ENCODE measurements around the gene RAMACL. TPM values are rescaled to one million over a fixed set of nuclear protein-coding genes. Genes with fewer than 3 reads are reported as not detected.

The RAMACL gene
- total and polyA plus RNA-seq, 4 donors, result 0.22 to 0.59 (median 0.31) TPM

DNA sequence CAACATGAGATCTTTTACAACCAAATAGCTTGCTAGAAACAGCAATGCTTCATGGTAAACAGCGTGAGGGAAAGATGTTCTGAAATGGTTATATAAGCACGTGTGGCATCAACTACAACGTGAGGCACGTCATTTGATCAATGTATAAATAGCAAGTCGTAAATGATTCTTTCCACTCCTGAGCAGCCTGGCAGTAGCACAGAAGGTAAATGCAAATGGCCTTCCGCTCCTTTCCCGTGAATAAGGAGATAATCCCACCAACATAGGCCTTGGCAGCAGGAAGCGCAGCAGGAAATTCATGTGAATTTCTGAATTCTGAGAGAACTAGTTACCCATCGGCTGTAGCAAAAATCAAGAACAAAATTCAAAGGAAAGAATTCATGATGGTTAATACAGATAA lies 23.6 kb upstream of the RAMACL start:
- WGBS, result 91% methylated on average over 9 of the region's 9 CpGs
- no peaks in the 10 kb centered on the region for H3K27me3 ChIP-seq (ENCODE audit: control insufficient read depth in 4 of 4, insufficient read depth in 4 of 4, low read length in 3 of 4)
- no peak overlapping the region for H3K9ac ChIP-seq (ENCODE audit: low read depth in 1 of 2, low read length in 2 of 2)
- TF ChIP-seq, protein P1, sequence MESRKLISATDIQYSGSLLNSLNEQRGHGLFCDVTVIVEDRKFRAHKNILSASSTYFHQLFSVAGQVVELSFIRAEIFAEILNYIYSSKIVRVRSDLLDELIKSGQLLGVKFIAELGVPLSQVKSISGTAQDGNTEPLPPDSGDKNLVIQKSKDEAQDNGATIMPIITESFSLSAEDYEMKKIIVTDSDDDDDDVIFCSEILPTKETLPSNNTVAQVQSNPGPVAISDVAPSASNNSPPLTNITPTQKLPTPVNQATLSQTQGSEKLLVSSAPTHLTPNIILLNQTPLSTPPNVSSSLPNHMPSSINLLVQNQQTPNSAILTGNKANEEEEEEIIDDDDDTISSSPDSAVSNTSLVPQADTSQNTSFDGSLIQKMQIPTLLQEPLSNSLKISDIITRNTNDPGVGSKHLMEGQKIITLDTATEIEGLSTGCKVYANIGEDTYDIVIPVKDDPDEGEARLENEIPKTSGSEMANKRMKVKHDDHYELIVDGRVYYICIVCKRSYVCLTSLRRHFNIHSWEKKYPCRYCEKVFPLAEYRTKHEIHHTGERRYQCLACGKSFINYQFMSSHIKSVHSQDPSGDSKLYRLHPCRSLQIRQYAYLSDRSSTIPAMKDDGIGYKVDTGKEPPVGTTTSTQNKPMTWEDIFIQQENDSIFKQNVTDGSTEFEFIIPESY (IDR thresholded peaks at IDR 0.05), result no peak
- TF ChIP-seq FOXA1 (IDR thresholded peaks at IDR 0.05) (no peak), HNF4A (conservative IDR thresholded peaks at IDR 0.05) (no peak), TAF1 (conservative IDR thresholded peaks at IDR 0.05) (no peak), NR2F2 (IDR thresholded peaks at IDR 0.05) (no peak), FOXA2 (IDR thresholded peaks at IDR 0.05) (no peak), YY1 (IDR thresholded peaks at IDR 0.05) (no peak), JUND (IDR thresholded peaks at IDR 0.05) (no peak), GABPA (IDR thresholded peaks at IDR 0.05 in 1 of 2, conservative IDR thresholded peaks at IDR 0.05 in 1 of 2) (no peak)
- TF ChIP-seq, protein P2, sequence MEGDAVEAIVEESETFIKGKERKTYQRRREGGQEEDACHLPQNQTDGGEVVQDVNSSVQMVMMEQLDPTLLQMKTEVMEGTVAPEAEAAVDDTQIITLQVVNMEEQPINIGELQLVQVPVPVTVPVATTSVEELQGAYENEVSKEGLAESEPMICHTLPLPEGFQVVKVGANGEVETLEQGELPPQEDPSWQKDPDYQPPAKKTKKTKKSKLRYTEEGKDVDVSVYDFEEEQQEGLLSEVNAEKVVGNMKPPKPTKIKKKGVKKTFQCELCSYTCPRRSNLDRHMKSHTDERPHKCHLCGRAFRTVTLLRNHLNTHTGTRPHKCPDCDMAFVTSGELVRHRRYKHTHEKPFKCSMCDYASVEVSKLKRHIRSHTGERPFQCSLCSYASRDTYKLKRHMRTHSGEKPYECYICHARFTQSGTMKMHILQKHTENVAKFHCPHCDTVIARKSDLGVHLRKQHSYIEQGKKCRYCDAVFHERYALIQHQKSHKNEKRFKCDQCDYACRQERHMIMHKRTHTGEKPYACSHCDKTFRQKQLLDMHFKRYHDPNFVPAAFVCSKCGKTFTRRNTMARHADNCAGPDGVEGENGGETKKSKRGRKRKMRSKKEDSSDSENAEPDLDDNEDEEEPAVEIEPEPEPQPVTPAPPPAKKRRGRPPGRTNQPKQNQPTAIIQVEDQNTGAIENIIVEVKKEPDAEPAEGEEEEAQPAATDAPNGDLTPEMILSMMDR (IDR thresholded peaks at IDR 0.05; ENCODE audit: low read depth, low read length, missing input control), result no peak
- TF ChIP-seq, protein P3, sequence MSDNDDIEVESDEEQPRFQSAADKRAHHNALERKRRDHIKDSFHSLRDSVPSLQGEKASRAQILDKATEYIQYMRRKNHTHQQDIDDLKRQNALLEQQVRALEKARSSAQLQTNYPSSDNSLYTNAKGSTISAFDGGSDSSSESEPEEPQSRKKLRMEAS (IDR thresholded peaks at IDR 0.05), result no peak
- TF ChIP-seq, protein P4, sequence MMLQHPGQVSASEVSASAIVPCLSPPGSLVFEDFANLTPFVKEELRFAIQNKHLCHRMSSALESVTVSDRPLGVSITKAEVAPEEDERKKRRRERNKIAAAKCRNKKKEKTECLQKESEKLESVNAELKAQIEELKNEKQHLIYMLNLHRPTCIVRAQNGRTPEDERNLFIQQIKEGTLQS (IDR thresholded peaks at IDR 0.05), result no peak
- H3K9me3 ChIP-seq (ENCODE audit: control insufficient read depth in 4 of 4, low read length in 3 of 4), result no peaks in the 10 kb centered on the region
- no peaks in the 10 kb centered on the region for H3K4me1 ChIP-seq (ENCODE audit: control insufficient read depth in 4 of 4, insufficient read depth in 4 of 4, low read length in 3 of 4)
- no peak for DNase-seq (ENCODE audit: low spot score)
- H3K36me3 ChIP-seq (ENCODE audit: control insufficient read depth in 4 of 4, insufficient read depth in 3 of 4, low read depth in 1 of 4, low read length in 3 of 4), result no peaks in the 10 kb centered on the region
- no peak overlapping the region for H3K4me3 ChIP-seq (ENCODE audit: low read depth in 1 of 3, low read length in 3 of 3)
- no peak overlapping the region for H3K27ac ChIP-seq (ENCODE audit: low read depth in 1 of 2, low read length in 2 of 2)

DNA sequence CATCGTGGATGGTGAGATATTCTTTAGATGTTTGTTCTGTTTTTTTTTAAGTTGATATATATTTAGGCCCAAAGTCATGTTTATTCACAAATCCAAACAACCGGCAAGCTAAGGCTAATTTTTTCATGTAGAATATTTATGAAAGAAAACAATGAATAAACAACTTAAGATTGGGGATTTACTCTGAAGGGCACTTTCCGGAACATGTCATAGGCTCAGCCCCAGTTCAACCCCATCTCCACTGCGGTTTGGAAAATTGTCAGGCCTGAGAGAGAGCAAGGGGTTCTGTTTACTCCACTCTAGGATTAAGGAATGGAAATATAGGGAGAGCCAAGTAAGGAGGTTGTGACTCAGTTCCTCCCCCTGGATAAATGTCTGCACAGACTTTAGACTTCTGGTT lies 22.3 kb upstream of the RAMACL start:
- no peaks in the 10 kb centered on the region for H3K27me3 ChIP-seq (ENCODE audit: control insufficient read depth in 4 of 4, insufficient read depth in 4 of 4, low read length in 3 of 4)
- no peak overlapping the region for H3K9ac ChIP-seq (ENCODE audit: low read depth in 1 of 2, low read length in 2 of 2)
- TF ChIP-seq TAF1 (conservative IDR thresholded peaks at IDR 0.05) (no peak), GABPA (IDR thresholded peaks at IDR 0.05 in 1 of 2, conservative IDR thresholded peaks at IDR 0.05 in 1 of 2) (no peak), NR2F2 (IDR thresholded peaks at IDR 0.05) (no peak), FOXA1 (IDR thresholded peaks at IDR 0.05) (no peak), RXRA (IDR thresholded peaks at IDR 0.05) (no peak), YY1 (IDR thresholded peaks at IDR 0.05) (no peak), HNF4G (IDR thresholded peaks at IDR 0.05) (no peak), SP1 (IDR thresholded peaks at IDR 0.05) (no peak)
- TF ChIP-seq, protein P4 (IDR thresholded peaks at IDR 0.05), result no peak
- TF ChIP-seq, protein P2 (IDR thresholded peaks at IDR 0.05; ENCODE audit: low read depth, low read length, missing input control), result no peak
- WGBS, result 87% methylated on average over 4 of the region's 4 CpGs
- H3K9me3 ChIP-seq (ENCODE audit: control insufficient read depth in 4 of 4, low read length in 3 of 4), result no peaks in the 10 kb centered on the region
- H3K27ac ChIP-seq (ENCODE audit: low read depth in 1 of 2, low read length in 2 of 2), result no peak overlapping the region
- no peaks in the 10 kb centered on the region for H3K4me1 ChIP-seq (ENCODE audit: control insufficient read depth in 4 of 4, insufficient read depth in 4 of 4, low read length in 3 of 4)
- H3K4me3 ChIP-seq (ENCODE audit: low read depth in 1 of 3, low read length in 3 of 3), result no peak overlapping the region
- no peak for DNase-seq (ENCODE audit: low spot score)
- H3K36me3 ChIP-seq (ENCODE audit: control insufficient read depth in 4 of 4, insufficient read depth in 3 of 4, low read depth in 1 of 4, low read length in 3 of 4), result no peaks in the 10 kb centered on the region
